Retinal pigment epithelial cell (primary cell): ENCODE data around the gene MAP3K5.
"Not testable (repeated sequence)": the region's sequence is repeated elsewhere in the genome, so short reads cannot be mapped to it uniquely, and the experiment has no call there.

Source experiments
- DNase-seq: peaks from one replicate; pipeline ENCODE4 v3.0.0-alpha.2; 2010; ENCODE audit warnings: low read depth
- H3K4me3 ChIP-seq: 2 replicates; pipeline ENCODE4 v1.5.1; 2011; ENCODE audit warnings: mild to moderate bottlenecking, low read length, control low read depth, moderate library complexity
- CTCF ChIP-seq: conservative IDR thresholded peaks from 2 replicates; pipeline ENCODE4 v1.5.1; 2011; ENCODE audit warnings: low read depth, low read length, control low read depth, inconsistent platforms

MAP3K5 gene

GRCh38 chr6:136822376-136823127 lies 30.3 kb upstream of the MAP3K5 start, which contains the start of gene PEX7:
TSS of gene PEX7 (plus strand) at chr6:136822592. CDS start at chr6:136822666, 74 bp downstream.
- peak; percentile 69 for DNase-seq
- peak; percentile 66 for TF ChIP-seq CTCF
- H3K4me3 ChIP-seq, result peak within 1 kb of the TSS; percentile 81

- no peak for TF ChIP-seq CTCF
- H3K4me3 ChIP-seq, result peak overlapping the region; percentile 81
- DNase-seq, result no peak
Observed at GRCh38 chr6:136822046-136822375, 29.7 kb upstream of the MAP3K5 start.

- no peak for DNase-seq
- no peak for TF ChIP-seq CTCF
- no peak overlapping the region for H3K4me3 ChIP-seq
Observed at GRCh38 chr6:136820561-136820960, 28.3 kb upstream of the MAP3K5 start.

GRCh38 chr6:136816656-136817055 lies 24.4 kb upstream of the MAP3K5 start:
- no peak for TF ChIP-seq CTCF
- H3K4me3 ChIP-seq, result no peak overlapping the region
- DNase-seq, result no peak

GRCh38 chr6:136815608-136816007 lies 23.3 kb upstream of the MAP3K5 start:
- not testable (repeated sequence) for DNase-seq

GRCh38 chr6:136812174-136812573 lies 19.9 kb upstream of the MAP3K5 start:
- DNase-seq, result peak; percentile 58
- no peak overlapping the region for H3K4me3 ChIP-seq
- no peak for TF ChIP-seq CTCF

More at GRCh38 chr6:136815608-136816007, 23.3 kb upstream of the MAP3K5 start:
- not testable (repeated sequence) for H3K4me3 ChIP-seq

- no peak for DNase-seq
- no peak for TF ChIP-seq CTCF
Observed at GRCh38 chr6:136811272-136811671, 19.0 kb upstream of the MAP3K5 start.

More at GRCh38 chr6:136811272-136811671, 19.0 kb upstream of the MAP3K5 start:
- no peak overlapping the region for H3K4me3 ChIP-seq
